Skeletal muscle cell (primary cell): ENCODE data around the gene AUTS2.

Experiments
- DNase-seq: peaks from one replicate; pipeline ENCODE4 v3.0.0-alpha.2; 2010; ENCODE audit warnings: low read depth
- H3K4me3 ChIP-seq: 2 replicates; pipeline ENCODE4 v1.5.1; 2011; ENCODE audit warnings: low read depth, mild to moderate bottlenecking, control low read depth, low read length, moderate library complexity

AUTS2 gene

GRCh38 chr7:69599286-69599954 is 1.1 kb downstream of the AUTS2 start:
- H3K4me3 ChIP-seq = peak overlapping the region; percentile 95

GRCh38 chr7:69599955-69600709 is 1.9 kb downstream of the AUTS2 start:
- no peak for DNase-seq

More at GRCh38 chr7:69599286-69599954, 1.1 kb downstream of the AUTS2 start:
- no peak for DNase-seq

GRCh38 chr7:69600710-69601519 is 2.6 kb downstream of the AUTS2 start:
- no peak for DNase-seq
- peak overlapping the region; percentile 95 for H3K4me3 ChIP-seq

More at GRCh38 chr7:69599955-69600709, 1.9 kb downstream of the AUTS2 start:
- H3K4me3 ChIP-seq = peak overlapping the region; percentile 95

GRCh38 chr7:69602522-69602921 is 4.2 kb downstream of the AUTS2 start:
- H3K4me3 ChIP-seq = no peak overlapping the region
- no peak for DNase-seq

- H3K4me3 ChIP-seq = no peak overlapping the region
- no peak for DNase-seq
Measured at GRCh38 chr7:69603351-69603750, 5.1 kb downstream of the AUTS2 start.

- DNase-seq = no peak
- H3K4me3 ChIP-seq = no peak overlapping the region
Measured at GRCh38 chr7:69603937-69604494, 5.7 kb downstream of the AUTS2 start.

GRCh38 chr7:69605070-69605469 is 6.8 kb downstream of the AUTS2 start:
- DNase-seq = no peak
- H3K4me3 ChIP-seq = no peak overlapping the region

GRCh38 chr7:69605546-69605945 is 7.3 kb downstream of the AUTS2 start:
- H3K4me3 ChIP-seq = no peak overlapping the region
- no peak for DNase-seq

GRCh38 chr7:69608049-69608448 is 9.8 kb downstream of the AUTS2 start:
- DNase-seq = no peak
- H3K4me3 ChIP-seq = no peak overlapping the region

- no peak for DNase-seq
- H3K4me3 ChIP-seq = no peak overlapping the region
Measured at GRCh38 chr7:69608878-69609277, 10.6 kb downstream of the AUTS2 start.

- no peak overlapping the region for H3K4me3 ChIP-seq
- no peak for DNase-seq
Measured at GRCh38 chr7:69609541-69610373, 11.5 kb downstream of the AUTS2 start.

GRCh38 chr7:69610374-69611084 is 12.3 kb downstream of the AUTS2 start:
- DNase-seq = no peak
- no peak overlapping the region for H3K4me3 ChIP-seq

- no peak overlapping the region for H3K4me3 ChIP-seq
Measured at GRCh38 chr7:69612981-69613380, 14.7 kb downstream of the AUTS2 start.

GRCh38 chr7:69613846-69614245 is 15.6 kb downstream of the AUTS2 start:
- no peak for DNase-seq
- H3K4me3 ChIP-seq = no peak overlapping the region

More at GRCh38 chr7:69612981-69613380, 14.7 kb downstream of the AUTS2 start:
- no peak for DNase-seq

GRCh38 chr7:69615685-69616084 is 17.4 kb downstream of the AUTS2 start:
- no peak overlapping the region for H3K4me3 ChIP-seq
- DNase-seq = no peak

GRCh38 chr7:69617364-69617763 is 19.1 kb downstream of the AUTS2 start:
- DNase-seq = no peak
- no peak overlapping the region for H3K4me3 ChIP-seq

GRCh38 chr7:69619054-69619453 is 20.8 kb downstream of the AUTS2 start:
- no peak for DNase-seq
- H3K4me3 ChIP-seq = no peak overlapping the region

- H3K4me3 ChIP-seq = no peak overlapping the region
- DNase-seq = no peak
Measured at GRCh38 chr7:69619635-69620034, 21.4 kb downstream of the AUTS2 start.
